Thyroid gland (tissue), 4 donors: ENCODE data around the gene ALDH1A1.

Experiments
- CTCF ChIP-seq, 6 experiments: fragments of 200-600 bp in 3 of 6; fragments of 450-650 bp in 3 of 6; sonication (generic) in 3 of 6; IDR thresholded peaks; one replicate each; pipeline ENCODE4 v1.5.1; 2016 to 2019; ENCODE audit warnings: antibody characterized with exemption in 6 of 6, mild to moderate bottlenecking in 2 of 6, inconsistent platforms in 1 of 6, moderate library complexity in 1 of 6
- POLR2A ChIP-seq, 2 donors: fragments of 450-650 bp; IDR thresholded peaks; one replicate each; pipeline ENCODE4 v1.6.1; 2017; ENCODE audit warnings: antibody characterized with exemption in 2 of 2, mild to moderate bottlenecking in 2 of 2, moderate library complexity in 1 of 2

- no peak for TF ChIP-seq CTCF (IDR thresholded peaks at IDR 0.05)
- TF ChIP-seq POLR2A (IDR thresholded peaks at IDR 0.05) = no peak
These were observed 55.7 kb downstream of the ALDH1A1 start for GRCh38 chr9:72897069-72897649.
